GM12873 (cell line): ENCODE data around the gene ACTL8.

Experiments used
- TF ChIP-seq, protein P1 (sequence below): IDR thresholded peaks from 2 replicates; pipeline ENCODE4 v1.5.1; 2012; ENCODE audit warnings: low read depth, mild to moderate bottlenecking, moderate library complexity, low read length, control low read depth; ENCODE audit not compliant: insufficient read depth; ENCODE audit errors: missing control alignments

Gene ACTL8

DNA sequence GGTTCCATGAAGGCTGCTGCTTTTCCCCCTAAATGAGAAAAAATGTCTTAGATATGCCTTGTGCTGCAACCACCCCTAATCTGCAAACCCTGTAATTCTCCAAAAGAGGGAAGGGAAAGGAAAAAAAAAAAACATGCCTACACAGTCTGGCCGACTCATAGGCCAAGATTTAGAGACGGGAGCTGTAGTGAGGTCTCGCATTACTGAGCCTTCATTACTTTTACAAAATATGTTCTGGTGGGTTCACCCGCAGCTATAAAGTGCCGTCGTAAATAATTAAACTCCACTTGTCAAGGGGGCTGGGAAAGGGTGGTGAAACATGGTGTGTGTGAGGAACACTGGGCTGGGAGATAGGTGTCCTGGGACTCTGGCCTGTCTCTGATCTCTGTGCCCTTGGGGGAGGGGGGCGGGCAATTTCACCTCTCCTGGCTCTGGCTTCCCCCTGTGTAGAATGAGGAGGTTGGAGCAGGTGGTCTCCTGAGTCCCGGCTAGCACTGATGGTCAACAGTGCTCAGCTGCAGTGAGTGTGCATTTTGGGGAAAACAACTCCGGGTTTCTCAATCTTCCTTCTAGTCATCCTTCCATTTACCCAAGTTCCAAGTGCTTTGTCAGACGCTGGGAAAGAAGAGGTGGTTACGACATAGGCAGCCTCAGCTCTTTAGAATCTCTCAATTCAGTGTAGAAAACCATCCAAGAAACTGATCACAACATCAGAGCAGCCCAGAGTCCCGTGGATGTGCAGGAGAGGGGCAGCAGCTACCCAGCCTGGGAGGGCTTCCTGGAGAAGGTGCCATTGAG is 82.3 kb downstream of the ACTL8 start:
- TF ChIP-seq, protein P1, sequence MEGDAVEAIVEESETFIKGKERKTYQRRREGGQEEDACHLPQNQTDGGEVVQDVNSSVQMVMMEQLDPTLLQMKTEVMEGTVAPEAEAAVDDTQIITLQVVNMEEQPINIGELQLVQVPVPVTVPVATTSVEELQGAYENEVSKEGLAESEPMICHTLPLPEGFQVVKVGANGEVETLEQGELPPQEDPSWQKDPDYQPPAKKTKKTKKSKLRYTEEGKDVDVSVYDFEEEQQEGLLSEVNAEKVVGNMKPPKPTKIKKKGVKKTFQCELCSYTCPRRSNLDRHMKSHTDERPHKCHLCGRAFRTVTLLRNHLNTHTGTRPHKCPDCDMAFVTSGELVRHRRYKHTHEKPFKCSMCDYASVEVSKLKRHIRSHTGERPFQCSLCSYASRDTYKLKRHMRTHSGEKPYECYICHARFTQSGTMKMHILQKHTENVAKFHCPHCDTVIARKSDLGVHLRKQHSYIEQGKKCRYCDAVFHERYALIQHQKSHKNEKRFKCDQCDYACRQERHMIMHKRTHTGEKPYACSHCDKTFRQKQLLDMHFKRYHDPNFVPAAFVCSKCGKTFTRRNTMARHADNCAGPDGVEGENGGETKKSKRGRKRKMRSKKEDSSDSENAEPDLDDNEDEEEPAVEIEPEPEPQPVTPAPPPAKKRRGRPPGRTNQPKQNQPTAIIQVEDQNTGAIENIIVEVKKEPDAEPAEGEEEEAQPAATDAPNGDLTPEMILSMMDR, result no peak

DNA sequence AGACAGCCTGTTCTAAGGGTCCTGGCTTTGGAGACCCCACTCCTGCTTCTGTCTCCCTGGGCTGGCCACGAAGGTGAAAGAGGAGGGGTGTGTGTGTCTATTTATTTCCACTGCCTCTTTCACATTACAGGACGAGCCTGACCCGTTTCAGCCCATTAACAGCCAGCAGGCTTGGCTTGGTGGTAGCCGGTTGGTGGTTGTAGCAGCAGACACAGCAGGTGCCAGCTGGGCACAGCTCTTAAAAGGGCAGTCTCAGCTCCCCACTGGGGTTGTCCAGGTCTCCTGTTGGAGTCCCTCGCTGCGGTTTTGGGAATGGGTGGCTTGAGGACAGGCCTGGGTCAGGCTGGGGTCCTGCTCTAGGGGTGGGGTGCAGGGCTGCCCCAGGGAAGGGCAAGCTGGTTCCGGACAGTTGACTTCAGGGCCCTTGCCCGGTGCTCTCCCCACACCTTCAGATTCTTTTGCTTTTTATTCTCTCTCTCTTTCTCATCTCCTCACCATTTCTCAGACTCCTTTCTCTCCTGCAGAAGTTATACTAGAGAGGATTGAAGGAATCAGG is 84.6 kb downstream of the ACTL8 start:
- TF ChIP-seq, protein P1, result no peak

DNA sequence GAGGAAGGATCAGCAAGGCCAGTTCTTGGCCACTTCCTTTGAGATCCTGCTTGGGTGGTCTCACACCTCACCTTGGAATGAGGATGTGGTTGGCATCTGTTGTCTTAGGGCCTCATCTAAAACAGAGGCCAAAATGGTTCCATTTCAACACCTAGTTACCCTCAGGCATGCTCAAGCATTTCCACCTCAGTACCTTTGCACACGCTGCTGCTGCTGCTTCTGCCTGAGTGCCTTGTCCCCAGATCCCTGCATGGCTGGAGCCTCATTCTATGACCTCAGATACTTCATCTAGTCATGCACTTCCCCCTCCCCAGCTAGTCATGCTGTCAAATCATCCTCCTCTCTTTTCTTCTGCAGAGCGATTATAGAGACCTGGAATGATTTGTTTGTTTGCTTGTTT is 86.8 kb downstream of the ACTL8 start:
- TF ChIP-seq, protein P1, result no peak

DNA sequence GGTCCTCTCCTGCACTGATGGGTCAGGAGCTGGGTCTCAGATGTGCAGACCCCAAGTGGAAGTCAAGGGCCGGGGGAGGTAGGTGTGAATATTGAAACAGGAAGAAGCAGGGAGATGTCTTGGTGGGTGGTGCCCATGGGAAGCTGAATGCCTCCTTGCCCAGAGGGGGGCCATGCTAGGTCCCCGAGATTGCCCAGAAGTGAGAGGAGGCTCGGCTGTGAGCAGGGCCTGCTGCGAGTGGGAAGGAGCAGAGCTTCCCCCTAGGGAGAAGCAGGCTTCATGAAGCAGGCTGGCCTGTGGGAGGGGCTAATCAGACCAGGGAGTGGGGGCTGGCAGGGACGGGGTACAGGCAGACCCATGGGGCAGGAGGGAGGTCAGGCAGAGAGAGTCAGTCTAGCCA is 87.6 kb downstream of the ACTL8 start:
- TF ChIP-seq, protein P1, result no peak

DNA sequence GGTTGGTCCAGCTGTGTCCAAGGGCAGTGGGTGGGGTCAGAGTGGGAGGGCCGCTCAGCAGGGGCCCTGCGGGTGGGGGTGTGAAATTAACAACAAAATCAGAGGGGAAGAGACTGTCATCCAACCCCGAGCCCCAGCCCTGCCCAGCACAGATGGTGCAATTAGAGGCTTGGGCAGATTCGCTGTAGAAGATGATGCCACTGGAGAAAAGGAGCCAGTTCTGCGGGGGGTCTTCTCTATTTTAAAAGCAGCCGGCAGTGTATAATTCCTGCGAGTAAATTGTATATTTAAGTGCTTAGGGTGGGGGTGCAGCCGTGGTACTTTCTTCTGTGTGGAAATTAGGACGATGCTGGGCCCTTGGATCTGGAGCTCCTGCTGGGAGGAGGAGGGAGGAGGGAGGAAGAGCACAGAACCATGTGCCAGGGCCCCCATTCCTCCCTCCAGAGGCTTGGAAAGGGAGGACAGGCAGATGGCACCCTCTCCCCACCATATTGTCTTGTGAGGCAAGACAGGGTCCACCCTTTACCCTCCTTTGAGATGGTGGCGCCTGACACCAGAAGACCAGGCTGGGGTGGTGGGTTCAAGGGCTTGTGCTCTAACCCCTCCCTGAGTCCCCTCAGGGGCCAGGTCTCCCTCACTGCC is 89.2 kb downstream of the ACTL8 start:
- TF ChIP-seq, protein P1, result no peak

DNA sequence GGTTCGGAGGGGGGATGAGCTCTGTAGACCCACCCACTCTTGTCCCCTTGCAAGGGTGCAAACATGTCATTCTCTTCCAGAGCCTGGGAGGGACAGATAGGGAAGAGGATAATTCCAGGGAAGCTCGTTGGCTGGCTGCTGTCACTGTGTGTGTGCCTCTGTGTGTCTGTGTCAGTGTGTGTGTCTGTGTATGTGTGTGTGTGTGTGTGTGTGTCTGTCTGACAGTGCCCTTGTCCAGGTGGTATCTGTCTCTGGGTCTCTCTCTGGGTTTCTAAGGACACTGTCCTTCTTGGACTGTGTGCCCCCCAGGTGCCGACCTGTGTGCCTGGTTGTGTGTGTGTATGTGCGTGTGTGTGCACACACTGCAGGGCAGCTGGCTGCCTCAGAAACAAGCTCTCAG is 90.5 kb downstream of the ACTL8 start:
- TF ChIP-seq, protein P1, result no peak

DNA sequence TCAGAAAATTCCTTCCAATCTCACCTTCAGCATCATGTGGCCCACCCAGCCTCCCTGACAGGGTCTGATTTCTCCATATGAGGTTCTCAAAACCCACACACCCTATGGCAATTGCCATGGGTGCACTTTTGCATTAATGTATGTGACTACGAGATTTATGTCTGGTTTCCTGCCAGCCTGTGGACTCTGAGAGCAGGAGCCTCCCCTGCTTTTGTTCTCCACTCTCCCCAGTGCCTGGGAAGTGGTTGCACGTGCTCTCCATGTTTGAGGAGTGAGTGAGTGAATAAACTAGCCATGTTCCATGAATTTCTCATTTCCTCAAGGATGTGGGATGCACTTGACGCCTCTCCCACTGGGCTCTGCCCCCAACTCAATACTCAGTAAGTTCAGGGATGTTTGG is 91.2 kb downstream of the ACTL8 start:
- TF ChIP-seq, protein P1, result no peak
